ENCODE data around the gene HIC1.
A peak's percentile ranks its signal among the peaks of the same experiment; 100 is the strongest.

HIC1 gene

GRCh38 chr17:2048805-2049204 lies 6.1 kb upstream of the HIC1 start:
- no peak for DNase-seq

GRCh38 chr17:2049333-2050299 lies 5.3 kb upstream of the HIC1 start:
- DNase-seq, result peak; percentile 78

GRCh38 chr17:2050300-2051060 lies 4.4 kb upstream of the HIC1 start:
- DNase-seq, result peak; percentile 78

GRCh38 chr17:2051061-2051932 lies 3.6 kb upstream of the HIC1 start:
- peak; percentile 51 for DNase-seq

- DNase-seq, result no peak
Observed at GRCh38 chr17:2051933-2052559, 2.9 kb upstream of the HIC1 start.

GRCh38 chr17:2053380-2054261 lies 1.3 kb upstream of the HIC1 start:
- DNase-seq, result peak; percentile 69

GRCh38 chr17:2054262-2054511 lies 716 bp upstream of the HIC1 start:
- no peak for DNase-seq

GRCh38 chr17:2055292-2056205 lies 646 bp downstream of the HIC1 start:
- no peak for DNase-seq

GRCh38 chr17:2056206-2057174 lies 1.6 kb downstream of the HIC1 start:
- DNase-seq, result no peak

GRCh38 chr17:2057175-2057759 lies 2.4 kb downstream of the HIC1 start:
- DNase-seq, result no peak

- DNase-seq, result no peak
Observed at GRCh38 chr17:2057760-2058585, 3.1 kb downstream of the HIC1 start.

GRCh38 chr17:2058586-2059546 lies 4.0 kb downstream of the HIC1 start:
- DNase-seq, result no peak

GRCh38 chr17:2059547-2060384 lies 4.9 kb downstream of the HIC1 start:
- DNase-seq, result no peak

GRCh38 chr17:2060385-2060658 lies 5.4 kb downstream of the HIC1 start:
- no peak for DNase-seq

GRCh38 chr17:2060681-2061440 lies 6.0 kb downstream of the HIC1 start:
- no peak for DNase-seq
